OCI-LY1 (cell line): ENCODE data around the gene NCEH1.

Experiments used
- EZH2 ChIP-seq: fragments of 200-600 bp; sonication (generic), shearing (Covaris generic); IDR thresholded peaks from 2 replicates; pipeline ENCODE4 v1.8.0; 2017; ENCODE audit warnings: borderline replicate concordance, mixed run types, mild to moderate bottlenecking, antibody characterized with exemption, low read length, moderate library complexity, mixed read lengths
- TF ChIP-seq, protein P1 (sequence below): fragments of 200-600 bp; sonication (generic), shearing (Covaris generic); IDR thresholded peaks from 2 replicates; pipeline ENCODE4 v1.5.1; 2017; ENCODE audit warnings: mild to moderate bottlenecking, antibody characterized with exemption, low read length, moderate library complexity, mixed read lengths

DNA sequence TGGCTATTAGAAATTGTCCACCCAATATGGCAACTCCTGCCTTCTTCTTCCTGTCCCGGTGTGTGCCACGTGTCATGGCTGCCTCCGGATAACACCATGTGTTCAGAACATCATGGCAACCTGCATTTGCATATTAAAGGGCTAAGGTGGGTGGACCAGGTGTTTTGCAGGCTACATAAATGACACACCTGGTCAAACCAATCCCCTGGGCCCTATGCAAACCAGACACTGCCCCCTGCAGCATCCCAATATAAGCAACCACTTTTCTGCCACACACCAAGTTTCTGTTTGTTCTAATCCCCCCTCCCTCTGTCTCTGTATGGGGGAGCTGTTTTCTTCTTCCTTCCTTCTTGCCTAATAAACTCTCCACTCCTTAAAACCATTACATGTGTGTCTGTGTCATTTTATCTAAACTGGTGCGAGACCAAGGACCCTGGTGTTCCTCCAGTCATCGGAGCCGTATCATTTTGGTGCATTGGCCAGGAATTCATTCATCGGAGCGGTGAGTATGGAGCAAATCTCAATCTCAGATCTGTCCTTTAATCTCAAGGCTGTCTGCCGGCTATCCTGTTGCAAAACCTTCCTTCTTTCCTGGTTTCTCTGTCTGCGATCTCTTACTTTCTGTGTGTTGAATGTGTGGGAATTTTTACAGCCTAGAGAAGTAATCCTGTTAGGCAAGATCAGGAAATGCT, 44.5 kb downstream of the NCEH1 start:
- TF ChIP-seq, protein P1, sequence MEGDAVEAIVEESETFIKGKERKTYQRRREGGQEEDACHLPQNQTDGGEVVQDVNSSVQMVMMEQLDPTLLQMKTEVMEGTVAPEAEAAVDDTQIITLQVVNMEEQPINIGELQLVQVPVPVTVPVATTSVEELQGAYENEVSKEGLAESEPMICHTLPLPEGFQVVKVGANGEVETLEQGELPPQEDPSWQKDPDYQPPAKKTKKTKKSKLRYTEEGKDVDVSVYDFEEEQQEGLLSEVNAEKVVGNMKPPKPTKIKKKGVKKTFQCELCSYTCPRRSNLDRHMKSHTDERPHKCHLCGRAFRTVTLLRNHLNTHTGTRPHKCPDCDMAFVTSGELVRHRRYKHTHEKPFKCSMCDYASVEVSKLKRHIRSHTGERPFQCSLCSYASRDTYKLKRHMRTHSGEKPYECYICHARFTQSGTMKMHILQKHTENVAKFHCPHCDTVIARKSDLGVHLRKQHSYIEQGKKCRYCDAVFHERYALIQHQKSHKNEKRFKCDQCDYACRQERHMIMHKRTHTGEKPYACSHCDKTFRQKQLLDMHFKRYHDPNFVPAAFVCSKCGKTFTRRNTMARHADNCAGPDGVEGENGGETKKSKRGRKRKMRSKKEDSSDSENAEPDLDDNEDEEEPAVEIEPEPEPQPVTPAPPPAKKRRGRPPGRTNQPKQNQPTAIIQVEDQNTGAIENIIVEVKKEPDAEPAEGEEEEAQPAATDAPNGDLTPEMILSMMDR, result no peak
- TF ChIP-seq EZH2, result no peak
